Spleen (tissue), 11 donors: ENCODE results near the gene PAPOLA. TPM values are rescaled to one million over a fixed set of nuclear protein-coding genes. Genes with fewer than 3 reads are reported as not detected.

Experiments used
- DNase-seq: peaks from one replicate; pipeline ENCODE4 v3.0.0-alpha.2; 2020
- H3K27ac ChIP-seq, 8 donors: fragments of 200-600 bp; sonication (generic) in 7 of 8; 1 replicate in 4 of 8; 2 replicates in 4 of 8; pipeline versions ENCODE4 v1.5.0 to v1.8.0; 2016 to 2021; ENCODE audit warnings: inconsistent platforms in 4 of 8, mild to moderate bottlenecking in 4 of 8, moderate library complexity in 1 of 8
- H3K27me3 ChIP-seq, 7 donors: fragments of 200-600 bp; sonication (generic) in 6 of 7; replicated peaks in 1 of 7; 1 replicate in 4 of 7; 2 replicates in 3 of 7; pipeline versions ENCODE4 v1.5.0 to v1.8.0; 2016 to 2021; ENCODE audit warnings: inconsistent platforms in 3 of 7, mild to moderate bottlenecking in 1 of 7
- H3K36me3 ChIP-seq, 6 donors: fragments of 200-600 bp; sonication (generic) in 5 of 6; 1 replicate in 4 of 6; 2 replicates in 2 of 6; pipeline versions ENCODE4 v1.5.0 to v1.8.0; 2016 to 2021; ENCODE audit warnings: inconsistent platforms in 2 of 6
- H3K4me1 ChIP-seq, 6 donors: fragments of 200-600 bp; sonication (generic) in 5 of 6; 1 replicate in 3 of 6; 2 replicates in 3 of 6; pipeline versions ENCODE4 v1.5.0 to v1.8.0; 2016 to 2021; ENCODE audit warnings: inconsistent platforms in 3 of 6
- H3K4me3 ChIP-seq, 8 donors: fragments of 200-600 bp; sonication (generic) in 7 of 8; 1 replicate in 4 of 8; 2 replicates in 4 of 8; pipeline versions ENCODE4 v1.5.0 to v1.8.0; 2016 to 2021; ENCODE audit warnings: inconsistent platforms in 4 of 8, mild to moderate bottlenecking in 4 of 8, moderate library complexity in 2 of 8
- H3K9me3 ChIP-seq, 8 donors: fragments of 200-600 bp; sonication (generic) in 7 of 8; 1 replicate in 4 of 8; 2 replicates in 4 of 8; pipeline versions ENCODE4 v1.5.0 to v1.8.0; 2016 to 2021; ENCODE audit warnings: inconsistent platforms in 4 of 8
- POLR2A ChIP-seq, 3 donors: fragments of 450-650 bp; IDR thresholded peaks; one replicate each; pipeline ENCODE4 v1.5.1; 2017; ENCODE audit warnings: antibody characterized with exemption in 3 of 3, mild to moderate bottlenecking in 1 of 3
- POLR2AphosphoS5 ChIP-seq, 3 donors: sonication (generic); formaldehyde crosslinking; IDR thresholded peaks; one replicate each; pipeline ENCODE4 v1.5.1; 2017; ENCODE audit warnings: antibody characterized with exemption in 3 of 3
- WGBS, 5 donors: extraction: QIAGEN DNeasy Blood & Tissue Kit in 3 of 5; methylation state at CpG; one replicate each; pipeline versions ENCODE4 v1.1.5 to v1.1.7; 2013 to 2018; 5-methylcytosine and 5-hydroxymethylcytosine counted together
- intact Hi-C: fragments of 100-400 bp; cut with DNase I; formaldehyde crosslinking; loops from one replicate; pipeline ENCODE4 v1.15.0; 2023; ENCODE audit warnings: low total_unique reads
- polyA plus RNA-seq, 3 donors: library from polyadenylated mRNA; stranded (reverse); fragments of 200-250 nt; gene quantifications; one replicate each; pipeline ENCODE4 v1.2.1, GENCODE V29; 2013
- total RNA-seq, 7 donors: library from RNA; depleted of rRNA in 3 of 7; stranded (reverse); fragments of >200 nt in 3 of 7; fragmentation: NEBNext Ultra II Directional in 4 of 7; extraction: Animal tissue kit (Norgen Biotek cat#: 25700) in 4 of 7; gene quantifications; one replicate each; pipeline versions ENCODE4 v1.1.0 to v1.2.1, GENCODE V29; 2016 to 2021
- TF ChIP-seq, protein P1 (sequence below), 11 experiments: fragments of 200-600 bp in 7 of 11; fragments of 450-650 bp in 4 of 11; sonication (generic) in 4 of 11; IDR thresholded peaks in 8 of 11; conservative IDR thresholded peaks in 3 of 11; 1 replicate in 7 of 11; 2 replicates in 4 of 11; pipeline versions ENCODE4 v1.4.0 to v1.8.0; 2016 to 2021; ENCODE audit warnings: antibody characterized with exemption in 11 of 11, inconsistent platforms in 4 of 11, mild to moderate bottlenecking in 1 of 11
- donor health status: healthy with polysubstance abuse.
- donor health status: DM: no; HTN: no; CAD: no; lungs with moderate emphysema.
- donor health status: DM: no; HTN: no; CAD: no.
- donor health status: Bipolar disorder and iron deficiency.
- donor health status: healthy.
- donor health status: DM: no; HTN: no; CAD: no.
- donor health status: DM: yes; HTN: yes; CAD: no.

The PAPOLA gene
- total and polyA plus RNA-seq, 10 donors = 56.4 to 311 (median 201) TPM

DNA sequence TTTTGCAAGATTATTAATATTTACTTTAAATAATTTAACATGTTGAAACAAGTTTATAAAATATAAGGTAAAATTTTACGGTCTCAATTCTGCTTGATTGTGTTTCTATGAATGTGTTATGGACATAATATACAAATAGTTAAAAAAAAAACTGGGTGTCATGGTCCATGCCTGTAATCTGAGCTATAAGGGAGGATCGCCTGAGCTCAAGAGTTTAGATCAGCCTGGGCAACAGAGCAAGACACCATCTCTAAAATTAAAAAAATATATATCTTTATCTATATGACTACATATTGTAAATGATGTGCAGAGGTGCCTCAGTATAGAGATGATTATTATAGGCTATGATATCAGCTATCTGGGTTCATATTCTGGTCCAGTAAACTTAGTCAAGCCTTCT is 9.9 kb downstream of the PAPOLA start:
- H3K4me1 ChIP-seq = peaks cover 69 to 100% (median 97%) of the 10 kb centered on the region in 6 donors

GRCh38 chr14:96512602-96513397 is 10.6 kb downstream of the PAPOLA start:
- no peaks in the 10 kb centered on the region for H3K27me3 ChIP-seq
- H3K27ac ChIP-seq = no peak overlapping the region
- WGBS, 5 donors = 79 to 88% (median 85%) methylated on average over 5 of the region's 5 CpGs
- H3K4me1 ChIP-seq = peaks cover 73 to 100% (median 100%) of the 10 kb centered on the region in 6 donors
- intact Hi-C loops = no loop called here
- no peak for DNase-seq
- TF ChIP-seq, protein P1, sequence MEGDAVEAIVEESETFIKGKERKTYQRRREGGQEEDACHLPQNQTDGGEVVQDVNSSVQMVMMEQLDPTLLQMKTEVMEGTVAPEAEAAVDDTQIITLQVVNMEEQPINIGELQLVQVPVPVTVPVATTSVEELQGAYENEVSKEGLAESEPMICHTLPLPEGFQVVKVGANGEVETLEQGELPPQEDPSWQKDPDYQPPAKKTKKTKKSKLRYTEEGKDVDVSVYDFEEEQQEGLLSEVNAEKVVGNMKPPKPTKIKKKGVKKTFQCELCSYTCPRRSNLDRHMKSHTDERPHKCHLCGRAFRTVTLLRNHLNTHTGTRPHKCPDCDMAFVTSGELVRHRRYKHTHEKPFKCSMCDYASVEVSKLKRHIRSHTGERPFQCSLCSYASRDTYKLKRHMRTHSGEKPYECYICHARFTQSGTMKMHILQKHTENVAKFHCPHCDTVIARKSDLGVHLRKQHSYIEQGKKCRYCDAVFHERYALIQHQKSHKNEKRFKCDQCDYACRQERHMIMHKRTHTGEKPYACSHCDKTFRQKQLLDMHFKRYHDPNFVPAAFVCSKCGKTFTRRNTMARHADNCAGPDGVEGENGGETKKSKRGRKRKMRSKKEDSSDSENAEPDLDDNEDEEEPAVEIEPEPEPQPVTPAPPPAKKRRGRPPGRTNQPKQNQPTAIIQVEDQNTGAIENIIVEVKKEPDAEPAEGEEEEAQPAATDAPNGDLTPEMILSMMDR (IDR thresholded peaks at IDR 0.05 in 8 of 11, conservative IDR thresholded peaks at IDR 0.05 in 3 of 11) = no peak
- no peak for TF ChIP-seq POLR2AphosphoS5 (IDR thresholded peaks at IDR 0.05)
- TF ChIP-seq POLR2A (IDR thresholded peaks at IDR 0.05) = no peak
- H3K4me3 ChIP-seq = no peak overlapping the region
- H3K9me3 ChIP-seq = no peaks in the 10 kb centered on the region
- no peaks in the 10 kb centered on the region for H3K36me3 ChIP-seq

More for the DNA sequence above, 9.9 kb downstream of the PAPOLA start:
- Histone ChIP-seq H3K27ac (no peak overlapping the region), H3K36me3 (no peaks in the 10 kb centered on the region), H3K27me3 (no peaks in the 10 kb centered on the region), H3K4me3 (no peak overlapping the region), H3K9me3 (no peaks in the 10 kb centered on the region)
- DNase-seq = no peak
- WGBS, 5 donors = 85 to 90% (median 90%) methylated on average over 2 of the region's 2 CpGs
- TF ChIP-seq, protein P1 (IDR thresholded peaks at IDR 0.05 in 8 of 11, conservative IDR thresholded peaks at IDR 0.05 in 3 of 11) = no peak
- TF ChIP-seq POLR2AphosphoS5 (IDR thresholded peaks at IDR 0.05) (no peak), POLR2A (IDR thresholded peaks at IDR 0.05) (no peak)
- intact Hi-C loops = no loop called here

GRCh38 chr14:96514694-96515093 is 12.5 kb downstream of the PAPOLA start:
- Histone ChIP-seq H3K9me3 (no peaks in the 10 kb centered on the region), H3K36me3 (no peaks in the 10 kb centered on the region), H3K4me3 (no peak overlapping the region), H3K4me1 (peaks cover 68 to 100% (median 98%) of the 10 kb centered on the region in 6 donors), H3K27me3 (no peaks in the 10 kb centered on the region), H3K27ac (no peak overlapping the region)
- WGBS, 5 donors = 48 to 70% (median 63%) methylated on average over 3 of the region's 3 CpGs
- TF ChIP-seq POLR2AphosphoS5 (IDR thresholded peaks at IDR 0.05) (no peak), POLR2A (IDR thresholded peaks at IDR 0.05) (no peak)
- TF ChIP-seq, protein P1 (IDR thresholded peaks at IDR 0.05 in 8 of 11, conservative IDR thresholded peaks at IDR 0.05 in 3 of 11) = no peak
- no peak for DNase-seq
- intact Hi-C loops = no loop called here

DNA sequence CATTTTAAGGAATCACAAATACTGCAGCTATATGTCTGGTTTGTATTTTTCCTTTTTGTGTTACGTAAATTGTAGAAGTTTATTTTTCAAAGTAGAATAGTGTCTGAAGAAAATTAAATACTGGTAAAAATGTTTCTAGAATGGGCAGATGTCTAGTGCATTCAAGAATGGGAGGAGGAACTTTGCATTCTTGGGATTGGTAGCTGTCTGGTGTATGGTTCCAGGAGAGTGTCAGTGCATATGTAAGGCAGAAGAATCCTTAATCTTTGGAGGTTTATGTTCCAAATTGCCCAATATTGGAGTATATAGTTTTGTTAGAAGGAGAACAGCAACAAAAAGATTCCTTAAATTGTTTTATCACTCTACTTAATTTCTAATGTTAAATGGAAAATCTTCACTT is 13.5 kb downstream of the PAPOLA start:
- TF ChIP-seq, protein P1 (IDR thresholded peaks at IDR 0.05 in 8 of 11, conservative IDR thresholded peaks at IDR 0.05 in 3 of 11) = no peak
- H3K4me3 ChIP-seq = no peak overlapping the region
- no peak overlapping the region for H3K27ac ChIP-seq
- intact Hi-C loops = no loop called here
- peaks cover 0 to 8% (median 4%) of the 10 kb centered on the region in 6 donors for H3K36me3 ChIP-seq
- H3K4me1 ChIP-seq = peaks cover 60 to 100% (median 95%) of the 10 kb centered on the region in 6 donors
- no peaks in the 10 kb centered on the region for H3K9me3 ChIP-seq
- no peak for DNase-seq
- H3K27me3 ChIP-seq = no peaks in the 10 kb centered on the region
- 88 to 100% (median 96%) methylated on average over 1 of the region's 1 CpG for WGBS, 5 donors
